Measurements from ENCODE around the gene PLXNB2.

Gene PLXNB2

GRCh38 chr22:50225200-50225969, 82.1 kb downstream of the PLXNB2 start:
- no peak for DNase-seq
